K562 (cell line): Measurements from ENCODE around the gene CALM1. TPM values are rescaled to one million over a fixed set of nuclear protein-coding genes. Genes with fewer than 3 reads are reported as not detected.
"Not testable (repeated sequence)": the region's sequence is repeated elsewhere in the genome, so short reads cannot be mapped to it uniquely, and the experiment has no call there.

Experiments used
- ATAC-seq: fragments of 200-7000 bp; cut with Tn5 transposase; 3 replicates; pipeline ENCODE4 v1.9.1; 2020; ENCODE audit warnings: moderate library complexity
- BruUV-seq: library from RNA; stranded (reverse); fragments of 400-500 nt; replicated peaks from 2 replicates; lab custom pipeline; 2021; lab: Mats Ljungman, UMichigan
- CTCF ChIA-PET: fragments of 300-600 bp; formaldehyde crosslinking; extraction: SDS; loops from one replicate; lab custom pipeline; 2021; ENCODE audit warnings: low intra/inter-chr PET ratio; lab: Yijun Ruan, JAX
- POLR2A ChIA-PET: fragments of 300-600, 350-650 bp; sonication (Branson Sonifier 250); formaldehyde crosslinking; extraction: SDS; loops from one replicate; lab custom pipeline; 2021; ENCODE audit warnings: antibody characterized with exemption, inconsistent platforms; lab: Yijun Ruan, JAX
- DNase-seq, 4 experiments: peaks; one replicate each; pipeline versions ENCODE4 v3.0.0 to v3.0.0-alpha.2; 2011 to 2018; ENCODE audit warnings: low spot score in 3 of 4, mixed read lengths in 3 of 4; ENCODE audit errors: extremely low read depth in 1 of 4
- FAIRE-seq: peaks from 2 replicates; lab custom pipeline; 2011; peaks lifted over from hg19 to GRCh38; lab: Jason Lieb, UNC
- H2AFZ ChIP-seq: 2 replicates; pipeline ENCODE4 v1.6.0; 2011; ENCODE audit warnings: low read depth, low read length, control low read depth, inconsistent platforms
- H3K27ac ChIP-seq: fragments of 200-600 bp; 3 replicates; pipeline ENCODE4 v1.8.0; 2011; ENCODE audit warnings: low read depth, mild to moderate bottlenecking, control low read depth, inconsistent platforms, low read length, moderate library complexity, mixed read lengths; ENCODE audit errors: extremely low read depth
- H3K27me3 ChIP-seq, 2 experiments: fragments of 300-600 bp in 1 of 2; 2 replicates in 1 of 2; 3 replicates in 1 of 2; pipeline versions ENCODE4 v1.6.0 to v1.8.0; 2011; ENCODE audit warnings: inconsistent platforms in 2 of 2, low read length in 2 of 2, mild to moderate bottlenecking in 1 of 2, mixed read lengths in 1 of 2, moderate library complexity in 1 of 2; ENCODE audit not compliant: control insufficient read depth in 2 of 2, insufficient read depth in 2 of 2
- H3K36me3 ChIP-seq: fragments of 300-600 bp; 3 replicates; pipeline ENCODE4 v1.8.0; 2011; ENCODE audit warnings: mild to moderate bottlenecking, low read length, inconsistent platforms; ENCODE audit not compliant: control insufficient read depth, insufficient read depth
- H3K4me1 ChIP-seq, 2 experiments: fragments of 200-600 bp in 1 of 2; replicated peaks in 1 of 2; 2 replicates in 1 of 2; 3 replicates in 1 of 2; pipeline versions ENCODE4 v1.5.1 to v1.8.0; 2011; ENCODE audit warnings: inconsistent platforms in 2 of 2, low read length in 2 of 2, mild to moderate bottlenecking in 1 of 2, mixed read lengths in 1 of 2, moderate library complexity in 1 of 2; ENCODE audit not compliant: control insufficient read depth in 2 of 2, insufficient read depth in 2 of 2
- H3K4me2 ChIP-seq: 2 replicates; pipeline ENCODE4 v1.6.1; 2011; ENCODE audit warnings: low read length, control low read depth, inconsistent platforms, mixed read lengths; ENCODE audit not compliant: insufficient read depth
- H3K4me3 ChIP-seq: fragments of 200-600 bp; sonication (generic), shearing (Covaris generic); 2 replicates; pipeline ENCODE4 v1.5.1; 2016; ENCODE audit warnings: control low read depth, inconsistent platforms
- H3K79me2 ChIP-seq: fragments of 200-600 bp; 3 replicates; pipeline ENCODE4 v1.8.0; 2011; ENCODE audit warnings: low read length, inconsistent platforms; ENCODE audit not compliant: control insufficient read depth, insufficient read depth
- H3K9ac ChIP-seq, 2 experiments: 2 replicates each; pipeline versions ENCODE4 v1.6.0 to v1.6.1; 2011; ENCODE audit warnings: low read depth in 2 of 2, low read length in 2 of 2, control low read depth in 1 of 2, inconsistent platforms in 1 of 2, mild to moderate bottlenecking in 1 of 2, mixed read lengths in 1 of 2; ENCODE audit not compliant: insufficient read depth in 1 of 2
- H3K9me1 ChIP-seq: one replicate; pipeline ENCODE4 v1.6.0; 2011; ENCODE audit warnings: inconsistent platforms, mild to moderate bottlenecking, low read length, moderate library complexity; ENCODE audit not compliant: control insufficient read depth, insufficient read depth
- H3K9me3 ChIP-seq: replicated peaks from 2 replicates; pipeline ENCODE4 v1.5.1; 2011; ENCODE audit warnings: low read depth, low read length, inconsistent platforms; ENCODE audit not compliant: control insufficient read depth, insufficient read depth
- H4K20me1 ChIP-seq: replicated peaks from 2 replicates; pipeline ENCODE4 v1.6.1; 2011; ENCODE audit warnings: low read length, inconsistent platforms, mixed read lengths; ENCODE audit not compliant: control insufficient read depth, insufficient read depth
- CBFB ChIP-seq: sonication (generic); formaldehyde crosslinking; IDR thresholded peaks from 2 replicates; pipeline ENCODE4 v1.4.0; 2020; ENCODE audit warnings: mild to moderate bottlenecking, missing genetic modification reagents
- CBX1 ChIP-seq: sonication (generic); IDR thresholded peaks from 2 replicates; pipeline ENCODE4 v1.6.1; 2016; ENCODE audit warnings: antibody characterized with exemption, low read depth, mild to moderate bottlenecking
- DACH1 ChIP-seq: fragments of 450-650 bp; IDR thresholded peaks from 2 replicates; pipeline ENCODE4 v1.6.1; 2018; ENCODE audit not compliant: partially characterized antibody
- HNRNPH1 ChIP-seq: fragments of 200-400 bp; formaldehyde crosslinking; optimal IDR thresholded peaks from 2 replicates; pipeline ENCODE3; 2017; ENCODE audit warnings: low read depth, mild to moderate bottlenecking, low read length, moderate library complexity
- MCM2 ChIP-seq: fragments of 450-650 bp; IDR thresholded peaks from 2 replicates; pipeline ENCODE4 v1.6.1; 2017; ENCODE audit warnings: low read depth, mild to moderate bottlenecking
- MYBL2 ChIP-seq, 2 experiments: fragments of 450-650 bp in 1 of 2; sonication (generic) in 1 of 2; formaldehyde crosslinking in 1 of 2; IDR thresholded peaks; 2 replicates each; pipeline versions ENCODE4 v1.6.1 to v1.8.1; 2017 to 2022; ENCODE audit warnings: borderline replicate concordance in 1 of 2, inconsistent platforms in 1 of 2, low read depth in 1 of 2, mild to moderate bottlenecking in 1 of 2, missing genetic modification reagents in 1 of 2, moderate library complexity in 1 of 2
- PHB2 ChIP-seq: fragments of 450-650 bp; IDR thresholded peaks from 2 replicates; pipeline ENCODE4 v1.6.1; 2017; ENCODE audit warnings: low read depth
- PTRF ChIP-seq: fragments of 450-650 bp; IDR thresholded peaks from 2 replicates; pipeline ENCODE4 v1.6.1; 2016; ENCODE audit warnings: mild to moderate bottlenecking, missing genetic modification characterization, missing compliant biosample characterization
- TBL1XR1 ChIP-seq, 2 experiments: IDR thresholded peaks; 2 replicates each; pipeline ENCODE4 v1.6.1; 2012; ENCODE audit warnings: improper control_type of control experiment in 2 of 2, low read length in 2 of 2, mild to moderate bottlenecking in 1 of 2
- XRCC4 ChIP-seq: IDR thresholded peaks from one replicate; pipeline ENCODE4 v1.6.1; 2011; ENCODE audit not compliant: insufficient read depth, insufficient read length; ENCODE audit errors: extremely low read depth
- ZFP30 ChIP-seq: fragments of 250-450 bp; sonication (Bioruptor Pico); IDR thresholded peaks from 2 replicates; pipeline ENCODE4 v1.8.0; 2022; ENCODE audit warnings: moderate library complexity, mild to moderate bottlenecking, inconsistent platforms, borderline replicate concordance
- ZNF143 ChIP-seq: sonication (generic); formaldehyde crosslinking; IDR thresholded peaks from 2 replicates; pipeline ENCODE4 v1.9.0; 2022; ENCODE audit warnings: mild to moderate bottlenecking, missing genetic modification reagents
- WGBS: fragments of 100-300 bp; shearing (Covaris generic); methylation state at CpG from one replicate; pipeline ENCODE4 v1.1.6; 2016; ENCODE audit warnings: low coverage, mixed read lengths; ENCODE audit not compliant: insufficient coverage; ENCODE audit errors: missing lambda C conversion rate; 5-methylcytosine and 5-hydroxymethylcytosine counted together
- in situ Hi-C: fragments of 300-500 bp; cut with MboI; formaldehyde crosslinking; loops from 4 replicates; pipeline ENCODE4 v1.15.0; 2018; ENCODE audit warnings: inconsistent platforms, mixed read lengths
- intact Hi-C: fragments of 100-400 bp; cut with micrococcal nuclease; formaldehyde crosslinking; loops from 2 replicates; pipeline ENCODE4 v1.14.2; 2022
- polyA plus RNA-seq, 8 experiments: library from polyadenylated mRNA; depleted of rRNA in 4 of 8; stranded (reverse) in 5 of 8; unstranded in 3 of 8; fragments of >200 nt; fragmentation: Nextera tagmentation in 2 of 8; fragmentation: Illumina TruSeq in 1 of 8; extraction: Ambion mirVana in 2 of 8; extraction: Trizol in 1 of 8; gene quantifications; 2 replicates each; pipeline versions ENCODE4 v1.2.1 to v1.2.3, GENCODE V29; 2011 to 2014; ENCODE audit warnings: inconsistent platforms in 1 of 8, missing spikeins in 1 of 8
- total RNA-seq, 7 experiments: library from RNA; depleted of rRNA in 6 of 7; stranded (reverse); fragments of >200 nt in 6 of 7; fragmentation: Illumina TruSeq in 2 of 7; extraction: Trizol in 2 of 7; gene quantifications; 2 replicates each; pipeline versions ENCODE4 v1.2.1 to v1.2.3, GENCODE V29; 2011 to 2021; ENCODE audit warnings: low replicate concordance in 1 of 7

The CALM1 gene
- total and polyA plus RNA-seq, 9 of the 15 experiments (the other 6 are each of a cell fraction or from before 2014, with no cell fraction given), result 48.0 to 269 (median 158) TPM

DNA sequence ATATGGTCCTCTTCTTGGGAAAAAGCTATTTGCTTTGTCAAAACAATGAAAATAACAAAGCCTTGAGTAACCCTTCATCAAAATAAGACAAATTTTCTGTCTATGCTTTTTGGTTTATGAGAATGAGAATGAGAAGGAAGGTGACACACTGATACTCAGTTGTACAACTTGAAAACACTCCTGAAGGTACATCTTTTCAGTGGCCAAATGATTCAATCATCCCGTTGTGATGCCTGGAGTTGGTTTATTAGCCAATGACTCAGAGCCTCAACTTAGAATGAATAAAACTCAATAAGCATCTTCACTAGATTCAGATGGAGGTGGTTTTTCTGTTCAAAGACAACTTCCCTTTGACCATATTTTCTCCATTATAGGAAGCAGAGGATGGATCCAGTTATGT lies 7.8 kb upstream of the CALM1 start:
- intact Hi-C loops, result no loop called here
- Histone ChIP-seq H3K27me3 (no peaks in the 10 kb centered on the region), H3K27ac (no peak overlapping the region), H3K79me2 (no peaks in the 10 kb centered on the region), H3K4me1 (peaks cover 6 to 9% of the 10 kb centered on the region in 2 experiments), H3K4me2 (no peak overlapping the region), H3K4me3 (no peak overlapping the region), H3K9ac (no peak overlapping the region), H3K9me1 (no peaks in the 10 kb centered on the region), H4K20me1 (no peaks in the 10 kb centered on the region), H2AFZ (no peak overlapping the region), H3K9me3 (no peaks in the 10 kb centered on the region), H3K36me3 (no peaks in the 10 kb centered on the region)
- no TSS peak for BruUV-seq
- ChIA-PET POLR2A (no interaction called here), CTCF (no interaction called here)
- no peak for ATAC-seq
- no peak for DNase-seq
- in situ Hi-C loops, result no loop called here
- no peak for FAIRE-seq
- TF ChIP-seq CBX1 (no peak), PTRF (no peak), MCM2 (no peak), DACH1 (no peak), MYBL2 (IDR thresholded peaks at IDR 0.05; ENCODE audit: low read depth) (no peak), MYBL2 (CRISPR knock-in tag; IDR thresholded peaks at IDR 0.05; ENCODE audit: borderline replicate concordance) (no peak), HNRNPH1 (no peak), ZNF143 (no peak)
- 0% methylated on average over 1 of the region's 1 CpG for WGBS

DNA sequence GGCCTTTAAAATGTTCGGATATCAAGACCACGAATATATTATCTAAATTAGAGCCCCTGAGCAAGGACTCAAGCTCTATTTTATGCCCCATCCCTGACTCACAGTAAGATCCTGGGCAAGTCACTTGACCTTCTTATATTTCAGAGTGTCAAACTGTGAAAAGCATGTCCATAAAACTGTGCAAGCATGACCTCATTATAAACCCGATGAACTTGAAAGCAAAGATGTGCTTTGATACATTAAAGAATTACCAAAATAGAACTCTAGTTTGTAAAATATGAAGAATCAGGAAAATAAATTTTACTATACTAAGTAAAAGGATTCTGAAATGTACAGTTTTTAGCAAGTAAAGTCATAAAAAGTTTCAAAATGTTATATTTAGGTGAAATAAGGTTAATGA lies 2.9 kb upstream of the CALM1 start:
- Histone ChIP-seq H3K79me2 (peaks cover 17% of the 10 kb centered on the region), H3K4me2 (no peak overlapping the region), H4K20me1 (no peaks in the 10 kb centered on the region; the same call in 1 of the 2 replicates), H2AFZ (no peak overlapping the region)
- POLR2A ChIA-PET, result interaction anchor here (0.5 kb wide), 1 partner anchor 277 kb away, joined by 3 read pairs; no protein-coding TSS in a partner anchor
- no peak for TF ChIP-seq ZFP30
- TF ChIP-seq PHB2, result no peak
- no peak for TF ChIP-seq TBL1XR1 (IDR thresholded peaks at IDR 0.05; ENCODE audit: low read length in 2 of 2)
- no peak for TF ChIP-seq CBFB (CRISPR knock-in tag)
- no peak for TF ChIP-seq XRCC4
- TF ChIP-seq, all 486 proteins: peak for 0
- H3K27ac ChIP-seq, result no peak overlapping the region
- no peaks in the 10 kb centered on the region for H3K9me1 ChIP-seq
- no peak overlapping the region for H3K4me3 ChIP-seq
- H3K36me3 ChIP-seq, result no peaks in the 10 kb centered on the region
- intact Hi-C loops (no loop called here), in situ Hi-C loops (no loop called here)
- DNase-seq (no peak), ATAC-seq (no peak), FAIRE-seq (no peak)
- H3K9ac ChIP-seq, result no peak overlapping the region
- peaks cover 2 to 11% of the 10 kb centered on the region in 2 experiments; a peak in 4 of 5 replicates for H3K4me1 ChIP-seq
- H3K9me3 ChIP-seq, result no peaks in the 10 kb centered on the region
- WGBS, result 11% methylated on average over 3 of the region's 3 CpGs
- BruUV-seq, result no TSS peak
- no peaks in the 10 kb centered on the region for H3K27me3 ChIP-seq
- CTCF ChIA-PET, result no interaction called here

DNA sequence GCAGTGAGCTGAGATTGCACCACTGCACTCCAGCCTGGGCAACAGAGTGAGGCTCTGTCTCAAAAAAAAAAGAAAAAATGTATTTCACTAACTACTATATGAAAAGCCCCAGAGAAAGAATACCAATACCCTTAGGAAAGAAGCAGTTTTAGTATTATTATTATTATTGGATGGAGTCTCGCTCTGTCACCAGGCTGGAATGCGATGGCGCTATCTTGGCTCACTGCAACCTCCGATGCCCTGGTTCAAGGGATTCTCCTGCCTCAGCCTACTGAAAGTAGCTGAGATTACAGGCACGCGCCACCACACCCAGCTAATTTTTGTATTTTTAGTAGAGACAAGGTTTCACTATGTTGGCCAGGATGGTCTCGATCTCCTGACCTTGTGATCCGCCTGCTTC lies 2.0 kb upstream of the CALM1 start:
- H3K9ac ChIP-seq, ATAC-seq, H3K27ac ChIP-seq, H3K27me3 ChIP-seq, H4K20me1 ChIP-seq, H3K9me3 ChIP-seq, DNase-seq, H3K9me1 ChIP-seq, BruUV-seq, FAIRE-seq, H3K4me2 ChIP-seq, H2AFZ ChIP-seq, CTCF ChIA-PET, H3K36me3 ChIP-seq, in situ Hi-C loops, H3K4me3 ChIP-seq: not testable (repeated sequence)
- WGBS, result 100% methylated on average over 2 of the region's 8 CpGs
- intact Hi-C loops, result loop anchor here (5.0 kb wide), 1 partner anchor 92 kb away; no protein-coding TSS in a partner anchor
- Histone ChIP-seq H3K79me2 (peaks cover 25% of the 10 kb centered on the region), H3K4me1 (peaks cover 6 to 14% of the 10 kb centered on the region in 2 experiments; a peak in 4 of 5 replicates)
- POLR2A ChIA-PET, result interaction anchor here (0.6 kb wide), 1 partner anchor 302 kb away, joined by 3 read pairs; no protein-coding TSS in a partner anchor
